Activated effector memory CD4-positive, alpha-beta T cell treated with Interleukin-2 at 50 U/mL for 16 hours (primary cell): ENCODE measurements around the gene CUEDC1.

Experiments used
- DNase-seq: peaks from one replicate; pipeline ENCODE4 v3.0.0-alpha.2; 2020

Gene CUEDC1

GRCh38 chr17:57914273-57915142 lies 40.7 kb downstream of the CUEDC1 start:
- no peak for DNase-seq

GRCh38 chr17:57913575-57914272 lies 41.5 kb downstream of the CUEDC1 start:
- DNase-seq, result no peak

DNA sequence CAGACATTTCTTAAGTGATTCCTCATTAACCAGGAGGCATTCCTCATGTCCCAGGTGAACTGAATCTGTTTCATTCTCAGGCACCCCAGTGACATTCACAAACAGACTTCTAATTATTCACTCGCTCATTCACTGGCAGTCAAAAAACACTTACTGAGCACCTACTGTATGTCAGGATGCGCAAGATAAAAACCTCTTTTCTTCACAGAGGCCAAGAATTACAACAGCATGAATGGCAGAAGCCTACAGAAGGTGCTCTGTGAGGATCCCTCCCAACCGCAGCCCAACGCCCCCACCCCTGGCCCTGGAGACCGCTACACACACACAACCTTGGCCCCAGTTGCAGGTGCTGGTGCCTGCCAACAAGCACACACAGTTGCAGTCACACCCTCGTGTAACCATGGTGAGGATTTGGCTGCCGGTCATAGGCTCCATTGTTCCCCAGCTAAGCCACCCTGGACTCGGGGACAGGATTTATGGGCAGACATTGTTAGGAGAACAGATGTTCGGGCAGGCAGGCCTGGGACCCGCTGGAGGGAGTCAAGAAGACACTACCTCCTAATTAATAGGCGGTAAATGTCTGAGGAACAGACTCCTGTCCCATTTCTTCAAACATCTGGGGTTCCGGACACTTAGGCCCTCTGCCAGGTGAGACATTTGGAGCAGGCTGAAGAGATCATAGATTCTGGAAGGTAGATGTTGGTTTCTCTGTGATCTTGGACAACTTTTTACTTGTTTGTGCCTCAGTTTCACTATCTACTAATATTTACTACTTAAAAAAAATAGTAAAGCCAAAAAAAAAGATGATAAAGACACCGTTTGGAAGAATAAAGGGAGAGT lies 43.2 kb downstream of the CUEDC1 start:
- no peak for DNase-seq

DNA sequence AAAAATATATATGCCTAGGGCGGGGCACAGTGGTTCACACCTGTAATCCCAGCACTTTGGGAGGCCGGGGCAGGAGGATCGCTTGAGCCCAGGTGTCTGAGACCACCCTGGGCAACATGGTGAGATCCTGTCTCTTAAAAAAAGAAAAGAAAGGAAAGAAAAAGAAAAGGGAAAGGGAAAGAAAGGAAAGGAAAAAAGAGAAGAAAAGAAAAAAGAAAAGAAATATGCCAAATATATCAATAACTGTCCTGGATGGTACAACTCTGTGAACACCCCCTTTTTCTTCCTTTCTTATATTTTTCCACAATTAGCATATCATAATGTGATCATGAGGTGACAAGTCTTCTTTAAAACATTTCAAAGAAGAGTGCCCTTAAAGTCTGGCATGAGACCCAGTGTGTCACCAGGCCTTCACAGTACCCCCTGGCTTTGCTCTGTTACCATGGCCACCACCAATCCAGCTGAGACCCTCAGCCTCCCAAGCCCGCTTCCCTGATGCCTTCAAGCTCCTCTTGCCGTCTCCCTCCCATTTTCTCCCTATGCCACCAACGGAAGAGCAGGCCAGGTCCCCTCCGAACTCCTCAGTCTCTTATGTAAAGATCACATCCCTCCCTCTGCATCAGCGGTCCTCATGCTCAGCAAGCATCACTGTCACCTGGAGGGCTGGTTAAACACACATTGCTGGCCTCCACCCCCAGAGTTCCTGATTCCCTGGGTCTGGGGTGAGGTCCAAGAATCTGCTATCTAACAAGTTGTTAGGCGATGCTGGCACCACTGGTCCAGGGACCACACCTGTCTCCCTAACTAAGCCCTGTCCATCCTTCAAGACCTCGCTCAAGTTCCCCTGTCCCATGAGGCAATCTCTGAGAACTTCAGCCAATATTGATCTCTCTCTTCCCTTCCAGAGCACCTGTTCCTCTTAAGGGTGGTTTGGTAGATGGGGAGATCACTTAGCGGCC lies 44.5 kb downstream of the CUEDC1 start:
- no peak for DNase-seq

- DNase-seq, result no peak
Measured at GRCh38 chr17:57909551-57909950, 45.7 kb downstream of the CUEDC1 start.

GRCh38 chr17:57908278-57908677 lies 46.9 kb downstream of the CUEDC1 start:
- DNase-seq, result no peak

DNA sequence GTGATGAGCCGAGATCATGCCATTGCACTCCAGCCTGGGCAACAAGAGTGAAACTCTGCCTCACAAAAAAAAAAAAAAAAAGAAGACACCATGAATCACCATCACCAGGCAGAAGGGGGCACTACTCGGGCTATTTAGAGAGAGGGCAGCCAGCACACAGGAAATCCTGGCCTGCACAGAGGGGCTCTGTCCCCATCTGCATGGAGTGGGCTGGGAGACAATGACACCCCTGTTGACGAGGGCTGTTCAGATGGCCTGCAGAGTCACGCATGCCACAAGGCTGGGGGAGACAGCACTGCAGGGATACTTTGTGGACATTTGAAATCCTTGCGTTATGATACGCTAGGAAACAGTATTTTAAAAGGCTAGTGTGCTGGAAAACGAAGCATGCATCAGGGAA lies 48.3 kb downstream of the CUEDC1 start:
- DNase-seq, result no peak

DNA sequence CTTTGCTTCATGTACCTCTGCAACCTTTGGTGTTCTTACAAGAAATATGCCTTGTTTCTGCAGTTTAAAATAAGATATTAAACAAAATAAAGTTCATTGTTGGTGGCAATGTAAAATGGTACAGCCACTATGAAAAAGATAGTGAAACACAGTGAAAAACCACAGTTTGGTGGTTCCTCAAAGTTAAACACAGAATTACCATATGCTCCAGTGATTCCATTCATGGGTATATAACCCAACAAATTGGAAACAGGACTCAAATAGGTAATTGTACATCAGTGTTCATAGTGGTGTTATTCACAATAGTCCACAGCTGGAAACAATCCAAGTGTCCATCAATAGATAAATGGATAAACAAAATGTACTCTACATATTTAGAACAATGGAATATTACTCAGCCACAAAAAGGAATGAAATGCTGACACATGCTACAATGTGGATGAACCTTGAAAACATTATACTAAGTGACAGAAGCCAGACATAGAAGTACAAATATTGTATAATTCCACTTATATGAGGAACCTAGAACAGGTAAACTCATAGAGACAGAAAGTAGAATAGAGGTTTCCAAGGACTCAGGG lies 49.2 kb downstream of the CUEDC1 start:
- DNase-seq, result no peak

- no peak for DNase-seq
Measured at GRCh38 chr17:57903961-57904360, 51.3 kb downstream of the CUEDC1 start.

DNA sequence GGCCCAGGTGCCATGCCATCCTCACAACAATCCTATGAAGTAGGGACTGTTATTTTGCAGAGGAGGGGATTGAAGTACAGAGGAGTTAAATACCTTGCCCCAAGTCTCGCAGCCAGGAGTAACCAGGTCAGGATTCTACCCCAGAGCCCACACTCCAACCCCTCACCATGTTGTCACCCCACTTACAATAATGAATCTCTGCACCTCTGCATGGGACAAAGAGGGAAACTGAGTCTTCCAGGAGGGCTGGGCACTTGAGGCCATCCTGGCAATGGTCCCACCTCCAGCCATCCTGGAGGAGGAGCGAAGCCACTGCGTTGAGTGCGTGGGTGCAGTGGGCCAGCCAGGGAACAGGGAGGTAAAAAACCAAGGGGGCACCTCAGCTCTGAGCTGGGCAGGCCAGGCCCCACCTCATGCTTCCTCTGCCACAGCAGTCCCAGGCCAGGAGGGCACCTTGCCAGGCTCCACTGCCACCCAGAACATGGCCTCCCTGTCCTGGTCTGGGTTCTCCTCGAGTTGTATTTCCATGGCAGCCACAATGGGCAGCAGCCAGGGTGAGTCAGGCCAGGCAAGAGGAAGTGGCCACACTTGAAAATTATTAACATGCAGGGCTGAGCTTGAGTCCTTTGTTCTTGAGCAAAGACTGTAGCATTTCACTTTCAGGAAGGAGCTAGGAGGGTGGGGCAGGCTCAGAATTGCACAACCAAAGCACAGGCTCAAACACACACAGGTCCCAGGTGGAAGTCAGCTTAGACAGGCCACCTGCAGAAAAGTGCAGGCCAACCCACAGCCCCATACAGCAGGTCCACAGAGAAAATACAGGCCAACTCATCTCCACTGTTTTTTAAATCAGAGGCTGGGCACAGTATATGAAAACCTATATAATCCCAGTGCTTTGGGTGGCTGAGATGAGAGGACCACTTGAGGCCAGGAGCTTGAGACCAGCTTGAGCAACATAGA lies 52.1 kb downstream of the CUEDC1 start:
- no peak for DNase-seq

DNA sequence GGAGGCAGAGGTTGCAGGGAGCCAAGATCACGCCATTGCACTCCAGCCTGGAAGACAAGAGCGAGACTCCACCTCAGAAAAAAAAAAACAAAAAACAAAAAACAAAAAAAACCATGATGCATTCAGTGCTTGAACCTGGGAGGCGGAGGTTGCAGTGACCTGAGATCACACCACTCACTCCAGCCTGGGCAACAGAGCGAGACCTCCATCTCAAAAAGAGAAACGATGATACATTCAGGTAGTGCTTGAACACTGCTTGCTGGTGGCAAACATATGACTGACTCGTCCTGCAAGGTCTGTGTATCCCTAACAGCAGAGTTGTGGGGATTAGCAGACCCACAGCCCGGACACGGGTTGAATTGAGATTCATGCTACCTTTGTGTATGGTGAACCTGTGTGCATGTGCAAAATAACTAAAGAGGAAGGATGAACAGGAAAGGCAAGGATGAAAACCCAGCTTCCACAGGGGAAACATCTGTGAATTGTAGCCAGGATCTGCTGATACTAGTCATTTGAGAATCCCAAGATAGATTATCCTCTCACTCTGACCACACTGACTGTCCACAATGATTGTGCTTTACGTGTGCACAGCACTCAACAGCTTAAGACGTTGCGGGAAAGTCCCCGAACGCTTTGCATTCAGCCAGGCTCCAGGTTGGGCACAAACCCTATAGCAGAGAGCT lies 53.0 kb downstream of the CUEDC1 start:
- DNase-seq, result no peak

GRCh38 chr17:57900991-57901743 lies 54.0 kb downstream of the CUEDC1 start:
- no peak for DNase-seq

- no peak for DNase-seq
Measured at GRCh38 chr17:57899822-57900221, 55.4 kb downstream of the CUEDC1 start.

DNA sequence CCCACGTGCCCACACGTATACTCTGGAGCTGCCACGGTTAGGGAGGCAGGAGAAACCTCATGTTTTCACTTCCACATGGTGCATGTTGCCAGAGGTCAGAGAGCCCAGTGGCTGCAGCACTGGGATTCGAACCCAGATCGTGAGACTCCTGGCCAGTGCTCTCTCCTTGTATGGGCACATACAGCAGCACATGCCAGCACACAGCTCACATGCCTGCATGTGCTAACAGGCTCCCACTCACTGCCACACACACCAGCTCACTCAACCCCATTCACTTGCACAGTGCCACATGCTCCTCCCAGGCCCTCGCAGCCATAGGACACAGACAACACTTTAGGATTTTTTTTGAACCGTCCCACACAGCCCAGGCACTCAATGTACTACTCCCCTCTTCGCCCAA lies 55.8 kb downstream of the CUEDC1 start:
- DNase-seq, result no peak

GRCh38 chr17:57898487-57899311 lies 56.5 kb downstream of the CUEDC1 start:
- no peak for DNase-seq

GRCh38 chr17:57895382-57896060 lies 59.7 kb downstream of the CUEDC1 start:
- DNase-seq, result no peak

- no peak for DNase-seq
Measured at GRCh38 chr17:57894848-57895247, 60.4 kb downstream of the CUEDC1 start.
